ENCODE data around the gene ETS1. TPM values are rescaled to one million over a fixed set of nuclear protein-coding genes. Genes with fewer than 3 reads are reported as not detected.

The ETS1 gene
- total RNA-seq, 1 donor from 2014 or later, result 88.0 TPM

DNA sequence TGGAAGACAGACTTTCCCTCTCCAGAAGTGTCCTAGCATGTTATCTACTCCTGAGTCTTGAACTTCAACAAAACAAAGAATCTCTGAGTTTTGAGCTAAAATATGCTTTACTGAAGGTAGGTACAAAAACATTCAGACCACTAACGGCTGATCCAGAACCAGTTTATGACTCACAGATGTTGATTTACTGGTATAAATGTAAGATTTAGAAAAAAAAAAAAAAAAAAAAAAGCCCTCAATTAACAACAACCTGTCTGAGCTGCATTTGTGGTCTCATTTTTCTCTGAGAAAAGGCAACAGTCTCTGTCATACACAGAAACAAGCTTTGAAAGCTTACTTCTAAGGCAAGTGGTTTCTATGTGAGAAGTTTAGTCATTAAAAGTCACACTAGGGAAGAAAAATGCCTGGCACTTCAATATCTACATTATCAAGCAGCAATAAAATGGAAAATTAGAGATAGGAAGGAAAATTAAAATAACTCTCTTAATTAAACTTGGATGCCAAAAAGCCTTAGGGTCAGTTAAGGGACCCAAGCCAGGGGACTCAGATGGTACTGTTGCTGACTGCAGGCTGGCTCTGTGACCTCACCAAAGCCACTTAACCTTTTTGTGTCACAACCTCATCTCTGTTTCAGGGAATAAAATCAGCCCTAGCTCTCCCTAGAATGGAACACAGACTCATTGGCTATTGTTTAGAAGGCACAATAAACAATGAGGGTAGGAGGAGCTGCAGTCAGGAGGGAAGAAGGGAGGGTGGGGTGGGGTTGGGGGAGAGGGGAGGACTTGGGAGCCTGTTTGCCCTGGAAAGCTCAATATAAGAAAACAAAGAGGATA lies 61.7 kb downstream of the ETS1 start:
- Histone ChIP-seq H3K27me3 (no peaks in the 10 kb centered on the region), H3K27ac (peak overlapping the region; percentile 51 to 96), H3K9me3 (no peaks in the 10 kb centered on the region), H3K4me3 (no peak overlapping the region), H3K36me3 (no peaks in the 10 kb centered on the region), H3K4me1 (peaks cover 9 to 28% of the 10 kb centered on the region in 2 donors)
- intact Hi-C loops (cut with DNase I), result loop anchor here (2.0 to 10.0 kb wide), 2 partner anchors 17 to 369 kb away; partner anchors contain the start of gene KCNJ5
- TF ChIP-seq, protein P1, sequence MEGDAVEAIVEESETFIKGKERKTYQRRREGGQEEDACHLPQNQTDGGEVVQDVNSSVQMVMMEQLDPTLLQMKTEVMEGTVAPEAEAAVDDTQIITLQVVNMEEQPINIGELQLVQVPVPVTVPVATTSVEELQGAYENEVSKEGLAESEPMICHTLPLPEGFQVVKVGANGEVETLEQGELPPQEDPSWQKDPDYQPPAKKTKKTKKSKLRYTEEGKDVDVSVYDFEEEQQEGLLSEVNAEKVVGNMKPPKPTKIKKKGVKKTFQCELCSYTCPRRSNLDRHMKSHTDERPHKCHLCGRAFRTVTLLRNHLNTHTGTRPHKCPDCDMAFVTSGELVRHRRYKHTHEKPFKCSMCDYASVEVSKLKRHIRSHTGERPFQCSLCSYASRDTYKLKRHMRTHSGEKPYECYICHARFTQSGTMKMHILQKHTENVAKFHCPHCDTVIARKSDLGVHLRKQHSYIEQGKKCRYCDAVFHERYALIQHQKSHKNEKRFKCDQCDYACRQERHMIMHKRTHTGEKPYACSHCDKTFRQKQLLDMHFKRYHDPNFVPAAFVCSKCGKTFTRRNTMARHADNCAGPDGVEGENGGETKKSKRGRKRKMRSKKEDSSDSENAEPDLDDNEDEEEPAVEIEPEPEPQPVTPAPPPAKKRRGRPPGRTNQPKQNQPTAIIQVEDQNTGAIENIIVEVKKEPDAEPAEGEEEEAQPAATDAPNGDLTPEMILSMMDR (IDR thresholded peaks at IDR 0.05), result no peak
- no peak for DNase-seq (ENCODE audit: low spot score in 2 of 2)

DNA sequence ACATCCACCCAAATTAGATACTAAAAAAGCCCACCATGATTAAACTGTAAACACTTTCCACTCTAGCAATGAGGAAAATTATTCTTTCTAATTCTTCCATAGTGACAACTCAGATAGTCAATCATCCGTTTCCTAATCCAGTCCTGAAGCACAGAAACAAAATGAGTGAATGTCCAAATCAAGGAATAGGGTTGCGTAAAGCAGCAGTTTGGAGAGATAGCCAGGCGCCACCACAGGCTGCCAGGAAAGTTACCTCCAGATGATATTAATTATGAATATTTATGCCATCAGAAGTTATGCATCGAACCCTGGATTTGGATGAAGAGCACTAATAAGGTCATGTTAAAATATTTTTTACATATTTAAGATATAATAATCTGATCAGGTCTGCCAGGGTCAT lies 63.2 kb downstream of the ETS1 start:
- Histone ChIP-seq H3K4me3 (no peak overlapping the region), H3K36me3 (no peaks in the 10 kb centered on the region)
- DNase-seq (ENCODE audit: low spot score in 2 of 2), result no peak

DNA sequence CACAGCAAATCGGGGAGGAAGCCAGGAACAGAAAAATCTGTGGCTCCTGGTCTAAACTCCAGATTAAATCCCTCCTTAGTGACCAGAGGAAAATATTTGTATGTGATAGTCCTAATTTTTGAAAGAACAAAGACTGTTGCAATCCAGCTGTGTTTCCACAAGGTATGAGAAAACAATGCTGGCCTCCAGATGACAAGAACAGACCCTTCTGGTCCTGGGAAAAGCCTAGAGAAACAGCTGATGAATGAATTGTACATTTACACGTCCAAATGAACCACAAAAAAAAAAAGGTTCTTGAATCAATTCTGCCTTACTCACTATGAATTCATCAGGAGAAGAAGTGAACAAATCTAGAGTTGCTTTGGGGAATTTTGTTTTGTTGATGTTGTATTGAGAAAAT lies 63.7 kb downstream of the ETS1 start:
- H3K36me3 ChIP-seq, result no peaks in the 10 kb centered on the region
- peak overlapping the region in 1 of 2 donors; percentile 84 for H3K4me3 ChIP-seq
- TF ChIP-seq, protein P1 (IDR thresholded peaks at IDR 0.05), result no peak
- H3K4me1 ChIP-seq, result peaks cover 9 to 28% of the 10 kb centered on the region in 2 donors
- no peaks in the 10 kb centered on the region for H3K27me3 ChIP-seq
- no peak for DNase-seq (ENCODE audit: low spot score in 2 of 2)
- peak overlapping the region; percentile 96 for H3K27ac ChIP-seq
- intact Hi-C loops (cut with DNase I), result loop anchor here (5.0 to 10.0 kb wide), 4 partner anchors 76 to 371 kb away; partner anchors contain the start of gene KCNJ5
- H3K9me3 ChIP-seq, result no peaks in the 10 kb centered on the region

More for the DNA sequence above, 63.2 kb downstream of the ETS1 start:
- intact Hi-C loops (cut with DNase I), result loop anchor here (5.0 to 10.0 kb wide), 4 partner anchors 77 to 371 kb away; partner anchors contain the start of gene KCNJ5
- no peaks in the 10 kb centered on the region for H3K27me3 ChIP-seq
- H3K9me3 ChIP-seq, result no peaks in the 10 kb centered on the region
- H3K27ac ChIP-seq, result peak overlapping the region; percentile 96
- TF ChIP-seq, protein P1 (IDR thresholded peaks at IDR 0.05), result no peak
- H3K4me1 ChIP-seq, result peaks cover 9 to 27% of the 10 kb centered on the region in 2 donors

DNA sequence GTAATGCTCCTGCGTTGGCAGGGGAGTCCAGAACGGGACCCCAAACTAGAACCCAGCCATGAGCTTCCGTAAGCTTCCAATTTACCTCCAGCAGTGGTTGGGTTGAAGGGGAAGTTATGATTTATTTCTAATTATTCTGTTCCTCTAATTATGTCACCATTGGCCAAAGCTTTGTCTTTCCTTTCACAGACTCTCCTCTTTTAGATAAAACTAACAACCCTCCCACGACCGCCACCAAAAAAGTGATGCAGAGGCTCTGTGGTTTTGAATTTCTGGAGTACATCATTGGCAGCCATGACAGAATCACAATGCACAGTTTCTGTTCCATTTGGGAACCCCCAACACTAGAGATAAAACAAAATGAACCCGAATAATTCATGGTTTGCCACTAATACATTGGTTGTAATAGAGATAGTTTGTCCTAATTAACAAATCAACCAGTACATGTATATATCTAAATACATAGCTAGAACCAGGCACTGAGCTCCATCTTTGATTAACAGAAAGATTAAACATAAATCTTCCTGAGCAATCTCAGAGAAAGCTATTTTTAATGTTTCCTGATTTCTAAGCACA lies 64.3 kb downstream of the ETS1 start:
- TF ChIP-seq, protein P1 (IDR thresholded peaks at IDR 0.05), result no peak
- H3K27ac ChIP-seq, result peak overlapping the region; percentile 96
- H3K27me3 ChIP-seq, result no peaks in the 10 kb centered on the region
- H3K36me3 ChIP-seq, result no peaks in the 10 kb centered on the region
- no peak for DNase-seq (ENCODE audit: low spot score in 2 of 2)
- peak overlapping the region; percentile 84 to 86 for H3K4me3 ChIP-seq
- intact Hi-C loops (cut with DNase I), result loop anchor here (1.0 to 10.0 kb wide), 6 partner anchors 16 to 372 kb away; partner anchors contain the start of gene KCNJ5
- peaks cover 9 to 33% of the 10 kb centered on the region in 2 donors for H3K4me1 ChIP-seq
- no peaks in the 10 kb centered on the region for H3K9me3 ChIP-seq

DNA sequence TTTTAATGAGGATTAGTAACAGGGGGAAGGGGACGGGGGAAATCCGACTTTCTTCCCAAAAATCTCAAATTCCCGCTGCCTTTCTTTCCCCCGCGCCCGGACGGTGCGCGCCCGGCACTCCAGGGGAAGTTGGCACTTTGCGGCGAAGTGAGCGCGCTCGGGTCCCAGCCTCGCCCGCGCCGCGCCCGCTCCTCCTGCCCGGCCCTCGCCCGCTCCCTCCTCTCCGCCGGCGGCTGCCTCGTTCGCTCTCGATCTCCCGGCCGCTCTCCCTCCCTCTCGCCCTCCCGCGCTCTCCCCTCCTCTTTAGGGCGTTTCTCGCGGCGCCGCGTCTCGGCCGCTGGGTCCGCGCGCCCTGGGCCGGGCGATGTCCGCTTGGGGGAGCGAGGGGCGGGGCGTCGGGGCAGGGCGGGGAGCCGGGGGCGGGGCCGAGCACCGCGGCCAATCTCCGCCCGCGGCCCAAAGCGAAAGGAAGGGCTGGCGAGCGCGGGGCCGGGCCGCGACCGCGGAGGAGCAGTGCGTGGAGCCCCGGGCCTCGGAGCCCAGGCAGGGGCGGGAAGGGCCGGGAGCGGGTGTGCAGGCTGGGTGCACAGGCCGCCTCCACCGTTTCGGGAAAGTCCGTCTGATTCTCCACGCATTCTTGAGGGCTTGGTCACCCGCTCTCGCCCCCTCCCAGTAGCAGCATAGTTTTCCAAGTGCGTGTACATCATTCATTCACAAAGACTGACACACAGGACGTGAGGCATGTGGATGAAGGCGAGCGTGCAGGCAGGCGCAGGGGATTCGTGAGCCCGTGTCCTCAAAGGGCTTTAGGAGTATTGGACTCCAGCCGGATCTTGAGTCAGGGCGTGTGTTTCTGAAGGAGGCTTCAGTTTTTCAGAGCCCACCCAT lies 65.1 kb downstream of the ETS1 start:
- intact Hi-C loops (cut with DNase I), result loop anchor here (1.0 to 10.0 kb wide), 6 partner anchors 15 to 373 kb away; partner anchors contain the start of gene KCNJ5
- peak; percentile 79 to 96 for DNase-seq (ENCODE audit: low spot score in 2 of 2)
- Histone ChIP-seq H3K4me3 (peak overlapping the region; percentile 84 to 86), H3K27me3 (no peaks in the 10 kb centered on the region), H3K4me1 (peaks cover 9 to 38% of the 10 kb centered on the region in 2 donors), H3K9me3 (no peaks in the 10 kb centered on the region), H3K27ac (peak overlapping the region; percentile 96), H3K36me3 (no peaks in the 10 kb centered on the region)
- TF ChIP-seq, protein P1 (IDR thresholded peaks at IDR 0.05), result no peak
